ENCODE measurements around the gene DTX3L. TPM values are rescaled to one million over a fixed set of nuclear protein-coding genes. Genes with fewer than 3 reads are reported as not detected.
A peak's percentile ranks its signal among the peaks of the same experiment; 100 is the strongest.

The DTX3L gene
- total and polyA plus RNA-seq, 12 donors: 3.2 to 61.1 (median 12.0) TPM

- WGBS, 2 donors: 86 to 87% methylated on average over 6 of the region's 6 CpGs
- ATAC-seq: no peak
- Histone ChIP-seq H3K4me3 (no peak overlapping the region), H3K4me1 (peaks cover 0 to 57% (median 35%) of the 10 kb centered on the region in 9 donors), H3K27ac (no peak overlapping the region), H3K36me3 (peaks cover 0 to 66% (median 20%) of the 10 kb centered on the region in 9 donors), H3K27me3 (no peaks in the 10 kb centered on the region), H3K9me3 (no peaks in the 10 kb centered on the region)
- no peak for TF ChIP-seq CTCF (IDR thresholded peaks at IDR 0.05)
- intact Hi-C loops (cut with DNase I): loop anchor here in 2 of 10 donors (2.0 to 5.0 kb wide), 2 partner anchors 118 to 119 kb away; no protein-coding TSS in a partner anchor
- DNase-seq: no peak
Observed at GRCh38 chr3:122558605-122559004, 5.5 kb upstream of the DTX3L start.

- DNase-seq (no peak), ATAC-seq (no peak)
- TF ChIP-seq CTCF (IDR thresholded peaks at IDR 0.05): no peak
- peaks cover 0 to 52% (median 35%) of the 10 kb centered on the region in 9 donors for H3K4me1 ChIP-seq
- H3K27ac ChIP-seq: no peak overlapping the region
- H3K36me3 ChIP-seq: peaks cover 0 to 53% (median 20%) of the 10 kb centered on the region in 9 donors
- no peak overlapping the region for H3K4me3 ChIP-seq
- intact Hi-C loops (cut with DNase I): loop anchor here in 7 of 10 donors (1.0 to 10.0 kb wide), 6 partner anchors 115 to 121 kb away; partner anchors contain the start of gene PARP14 (in 2 of the 7)
- H3K27me3 ChIP-seq: no peaks in the 10 kb centered on the region
- WGBS, 2 donors: 68 to 74% methylated on average over 3 of the region's 3 CpGs
- H3K9me3 ChIP-seq: no peaks in the 10 kb centered on the region
Observed at GRCh38 chr3:122559906-122560305, 4.2 kb upstream of the DTX3L start.

- DNase-seq: peak in 1 of 2 donors; percentile 42
- intact Hi-C loops (cut with DNase I): loop anchor here in 5 of 10 donors (1.0 to 10.0 kb wide), 4 partner anchors 114 to 120 kb away; partner anchors contain the start of gene PARP14 (in 2 of the 5)
- peak in 8 of 9 donors; percentile 13 to 71 (median 60) for TF ChIP-seq CTCF (IDR thresholded peaks at IDR 0.05)
- H3K4me1 ChIP-seq: peaks cover 0 to 52% (median 35%) of the 10 kb centered on the region in 9 donors
- peaks cover 0 to 46% (median 16%) of the 10 kb centered on the region in 9 donors for H3K36me3 ChIP-seq
- WGBS, 2 donors: 92 to 100% methylated on average over 1 of the region's 1 CpG
- H3K4me3 ChIP-seq: no peak overlapping the region
- no peak overlapping the region for H3K27ac ChIP-seq
- no peaks in the 10 kb centered on the region for H3K9me3 ChIP-seq
- ATAC-seq: no peak
- H3K27me3 ChIP-seq: no peaks in the 10 kb centered on the region
Observed at GRCh38 chr3:122560680-122561079, 3.5 kb upstream of the DTX3L start.

DNA sequence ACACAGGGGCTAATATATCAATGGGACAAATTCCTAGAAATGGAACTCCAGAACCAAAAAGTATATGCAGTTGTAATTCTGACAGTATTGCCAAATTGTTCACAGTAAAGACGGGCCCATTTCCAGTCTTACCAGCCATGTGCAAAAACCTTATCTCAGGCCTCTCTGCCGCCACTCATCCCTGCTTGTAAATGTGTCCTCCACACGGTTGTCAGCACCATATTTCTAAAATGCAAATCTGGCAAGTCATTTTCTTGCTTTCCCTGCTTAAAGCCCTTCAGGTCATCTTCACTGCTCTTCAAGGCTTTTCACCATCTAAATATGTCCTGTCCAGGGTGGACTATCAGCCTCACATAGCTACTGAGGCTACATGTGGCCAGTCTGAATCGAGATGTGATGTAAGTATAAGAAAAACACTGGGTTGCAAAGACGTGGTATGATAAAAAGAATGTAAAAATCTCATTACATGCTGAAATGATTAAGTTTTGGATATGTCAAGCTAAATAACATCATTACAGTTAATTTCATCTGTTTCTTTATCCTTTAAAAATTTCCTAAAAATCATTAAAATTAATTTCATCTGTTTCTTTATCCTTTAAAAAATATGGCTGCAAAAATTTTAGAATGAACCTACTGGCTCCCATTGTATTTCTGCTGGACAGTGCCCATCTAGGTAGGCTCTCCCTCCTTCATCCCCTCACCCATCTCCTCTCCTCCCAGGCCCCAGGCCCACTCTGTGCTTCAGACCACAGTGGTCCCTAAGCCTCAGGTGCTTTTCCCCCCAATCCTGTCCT lies 1.0 kb upstream of the DTX3L start:
- intact Hi-C loops (cut with DNase I): loop anchor here in 2 of 10 donors (1.0 to 10.0 kb wide), 2 partner anchors 112 to 117 kb away; partner anchors contain the start of gene PARP14 (in 1 of the 2)
- Histone ChIP-seq H3K4me1 (peaks cover 0 to 65% (median 42%) of the 10 kb centered on the region in 9 donors), H3K27ac (peak overlapping the region; percentile 86 to 99 (median 96)), H3K9me3 (no peaks in the 10 kb centered on the region), H3K27me3 (no peaks in the 10 kb centered on the region), H3K36me3 (peaks cover 0 to 46% (median 15%) of the 10 kb centered on the region in 9 donors), H3K4me3 (peak overlapping the region; percentile 58 to 96 (median 90))
- DNase-seq (no peak), ATAC-seq (peak in 4 of 8 donors; percentile 10 to 14 (median 12))
- no peak for TF ChIP-seq CTCF (IDR thresholded peaks at IDR 0.05)
- 32 to 38% methylated on average over 5 of the region's 5 CpGs for WGBS, 2 donors
